ENCODE results near the gene RICTOR.

RICTOR gene, protein sequence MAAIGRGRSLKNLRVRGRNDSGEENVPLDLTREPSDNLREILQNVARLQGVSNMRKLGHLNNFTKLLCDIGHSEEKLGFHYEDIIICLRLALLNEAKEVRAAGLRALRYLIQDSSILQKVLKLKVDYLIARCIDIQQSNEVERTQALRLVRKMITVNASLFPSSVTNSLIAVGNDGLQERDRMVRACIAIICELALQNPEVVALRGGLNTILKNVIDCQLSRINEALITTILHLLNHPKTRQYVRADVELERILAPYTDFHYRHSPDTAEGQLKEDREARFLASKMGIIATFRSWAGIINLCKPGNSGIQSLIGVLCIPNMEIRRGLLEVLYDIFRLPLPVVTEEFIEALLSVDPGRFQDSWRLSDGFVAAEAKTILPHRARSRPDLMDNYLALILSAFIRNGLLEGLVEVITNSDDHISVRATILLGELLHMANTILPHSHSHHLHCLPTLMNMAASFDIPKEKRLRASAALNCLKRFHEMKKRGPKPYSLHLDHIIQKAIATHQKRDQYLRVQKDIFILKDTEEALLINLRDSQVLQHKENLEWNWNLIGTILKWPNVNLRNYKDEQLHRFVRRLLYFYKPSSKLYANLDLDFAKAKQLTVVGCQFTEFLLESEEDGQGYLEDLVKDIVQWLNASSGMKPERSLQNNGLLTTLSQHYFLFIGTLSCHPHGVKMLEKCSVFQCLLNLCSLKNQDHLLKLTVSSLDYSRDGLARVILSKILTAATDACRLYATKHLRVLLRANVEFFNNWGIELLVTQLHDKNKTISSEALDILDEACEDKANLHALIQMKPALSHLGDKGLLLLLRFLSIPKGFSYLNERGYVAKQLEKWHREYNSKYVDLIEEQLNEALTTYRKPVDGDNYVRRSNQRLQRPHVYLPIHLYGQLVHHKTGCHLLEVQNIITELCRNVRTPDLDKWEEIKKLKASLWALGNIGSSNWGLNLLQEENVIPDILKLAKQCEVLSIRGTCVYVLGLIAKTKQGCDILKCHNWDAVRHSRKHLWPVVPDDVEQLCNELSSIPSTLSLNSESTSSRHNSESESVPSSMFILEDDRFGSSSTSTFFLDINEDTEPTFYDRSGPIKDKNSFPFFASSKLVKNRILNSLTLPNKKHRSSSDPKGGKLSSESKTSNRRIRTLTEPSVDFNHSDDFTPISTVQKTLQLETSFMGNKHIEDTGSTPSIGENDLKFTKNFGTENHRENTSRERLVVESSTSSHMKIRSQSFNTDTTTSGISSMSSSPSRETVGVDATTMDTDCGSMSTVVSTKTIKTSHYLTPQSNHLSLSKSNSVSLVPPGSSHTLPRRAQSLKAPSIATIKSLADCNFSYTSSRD (N-terminal part only)

DNA sequence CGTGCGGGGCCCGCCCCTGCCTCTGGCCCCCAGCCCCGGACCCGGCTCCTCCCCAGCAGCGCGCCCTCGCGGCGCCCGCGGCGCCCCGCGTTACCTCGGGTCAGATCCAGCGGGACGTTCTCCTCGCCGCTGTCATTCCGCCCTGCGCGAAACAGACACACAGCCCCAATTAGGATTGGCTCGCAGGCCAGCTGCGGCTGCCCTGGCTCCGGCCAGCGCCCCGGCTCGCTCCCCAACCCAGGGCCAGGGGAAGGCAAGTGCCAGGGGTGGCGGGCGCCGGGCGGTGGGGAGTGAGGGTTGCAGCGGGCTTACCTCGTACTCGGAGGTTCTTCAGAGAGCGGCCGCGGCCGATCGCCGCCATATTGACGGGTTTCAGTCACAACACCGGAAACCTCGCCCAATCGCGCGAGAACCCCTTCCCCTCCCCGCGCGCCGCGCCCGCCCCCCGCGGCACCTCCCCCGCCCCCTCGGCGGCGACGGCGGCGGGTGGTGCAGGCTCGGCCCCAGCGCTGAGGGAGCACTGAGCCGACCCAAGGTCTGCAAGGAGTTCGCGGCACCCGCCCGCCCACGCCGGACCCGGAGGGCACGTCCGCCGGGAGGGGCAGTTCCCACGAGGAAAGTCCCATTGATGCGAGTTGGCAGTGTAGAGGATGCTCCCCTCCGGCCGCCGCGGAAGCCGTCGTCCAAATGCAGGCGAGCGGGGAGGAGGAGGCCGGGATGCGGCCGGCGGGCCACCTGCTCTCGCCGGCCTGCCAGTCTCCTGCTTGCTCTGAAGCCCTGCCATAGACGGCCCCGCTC, at the start of gene RICTOR:
Gene RICTOR, minus strand, starts transcription at position 383 of the 798 bp plus-strand sequence. Its CDS starts 22 bp downstream, at position 361.
- TF ChIP-seq, protein P1, sequence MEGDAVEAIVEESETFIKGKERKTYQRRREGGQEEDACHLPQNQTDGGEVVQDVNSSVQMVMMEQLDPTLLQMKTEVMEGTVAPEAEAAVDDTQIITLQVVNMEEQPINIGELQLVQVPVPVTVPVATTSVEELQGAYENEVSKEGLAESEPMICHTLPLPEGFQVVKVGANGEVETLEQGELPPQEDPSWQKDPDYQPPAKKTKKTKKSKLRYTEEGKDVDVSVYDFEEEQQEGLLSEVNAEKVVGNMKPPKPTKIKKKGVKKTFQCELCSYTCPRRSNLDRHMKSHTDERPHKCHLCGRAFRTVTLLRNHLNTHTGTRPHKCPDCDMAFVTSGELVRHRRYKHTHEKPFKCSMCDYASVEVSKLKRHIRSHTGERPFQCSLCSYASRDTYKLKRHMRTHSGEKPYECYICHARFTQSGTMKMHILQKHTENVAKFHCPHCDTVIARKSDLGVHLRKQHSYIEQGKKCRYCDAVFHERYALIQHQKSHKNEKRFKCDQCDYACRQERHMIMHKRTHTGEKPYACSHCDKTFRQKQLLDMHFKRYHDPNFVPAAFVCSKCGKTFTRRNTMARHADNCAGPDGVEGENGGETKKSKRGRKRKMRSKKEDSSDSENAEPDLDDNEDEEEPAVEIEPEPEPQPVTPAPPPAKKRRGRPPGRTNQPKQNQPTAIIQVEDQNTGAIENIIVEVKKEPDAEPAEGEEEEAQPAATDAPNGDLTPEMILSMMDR (IDR thresholded peaks at IDR 0.05; ENCODE audit: low read depth, low read length), result no peak
- H3K4me3 ChIP-seq (ENCODE audit: low read depth, low read length), result peak within 1 kb of the TSS; percentile 86

DNA sequence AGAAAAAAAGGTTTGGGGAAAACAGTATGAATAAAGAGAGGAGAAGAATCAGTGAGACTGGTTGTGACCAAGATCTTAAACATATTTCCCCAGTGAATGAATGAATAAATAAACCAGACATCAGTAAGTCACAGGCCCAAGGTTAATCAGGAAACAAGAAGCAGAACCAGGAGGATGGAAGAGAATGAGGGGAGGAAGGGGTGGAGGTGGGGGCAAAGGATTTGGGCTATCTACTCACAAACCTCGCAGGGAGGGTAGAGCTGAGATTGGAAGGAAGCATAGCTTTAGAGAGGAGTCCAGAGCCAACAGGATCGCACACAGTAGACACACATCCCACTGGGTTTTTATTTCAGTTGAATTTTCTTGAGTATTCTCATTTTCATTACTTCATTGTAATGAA, 47.7 kb upstream of the RICTOR start:
- TF ChIP-seq, protein P1 (IDR thresholded peaks at IDR 0.05; ENCODE audit: low read depth, low read length), result no peak
- H3K4me3 ChIP-seq (ENCODE audit: low read depth, low read length), result no peak overlapping the region

DNA sequence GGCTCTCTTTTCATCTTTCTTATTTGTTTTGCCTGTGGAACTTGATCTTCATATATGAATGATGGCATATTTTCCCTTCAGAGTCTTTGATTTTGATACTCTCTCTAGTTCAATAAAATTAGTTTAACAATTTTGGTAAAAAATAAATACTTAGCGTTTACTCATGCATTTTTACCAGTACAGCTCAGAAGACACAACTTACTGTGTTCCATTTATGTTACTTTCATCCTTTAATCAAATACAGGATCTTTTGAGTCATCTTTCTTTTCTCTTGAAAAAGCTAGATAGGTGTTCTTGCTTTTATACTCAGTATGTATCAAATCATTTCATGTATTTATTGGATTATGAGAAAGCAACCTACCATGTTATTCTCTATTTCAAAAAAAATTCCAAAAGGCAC, 47.1 kb upstream of the RICTOR start:
- H3K4me3 ChIP-seq (ENCODE audit: low read depth, low read length), result no peak overlapping the region
- TF ChIP-seq, protein P1 (IDR thresholded peaks at IDR 0.05; ENCODE audit: low read depth, low read length), result no peak

DNA sequence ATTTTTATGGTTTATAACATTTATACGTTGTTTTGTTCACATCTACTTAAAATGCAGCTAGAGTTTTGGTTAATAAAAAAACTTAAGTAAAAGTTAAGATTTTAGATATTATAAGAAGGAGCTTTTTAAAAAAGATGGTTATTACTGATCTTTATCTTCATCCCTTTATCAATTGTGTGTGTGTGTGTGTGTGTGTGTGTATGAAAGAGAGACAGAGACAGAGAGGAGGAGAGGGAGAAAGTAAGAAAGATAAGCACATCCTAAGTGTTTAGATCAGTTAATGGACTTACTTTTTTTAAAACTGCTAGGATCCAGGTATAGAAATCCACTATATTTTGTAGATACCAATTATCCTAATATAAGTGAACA, 45.8 kb upstream of the RICTOR start:
- TF ChIP-seq, protein P1 (IDR thresholded peaks at IDR 0.05; ENCODE audit: low read depth, low read length), result no peak
- H3K4me3 ChIP-seq (ENCODE audit: low read depth, low read length), result no peak overlapping the region

DNA sequence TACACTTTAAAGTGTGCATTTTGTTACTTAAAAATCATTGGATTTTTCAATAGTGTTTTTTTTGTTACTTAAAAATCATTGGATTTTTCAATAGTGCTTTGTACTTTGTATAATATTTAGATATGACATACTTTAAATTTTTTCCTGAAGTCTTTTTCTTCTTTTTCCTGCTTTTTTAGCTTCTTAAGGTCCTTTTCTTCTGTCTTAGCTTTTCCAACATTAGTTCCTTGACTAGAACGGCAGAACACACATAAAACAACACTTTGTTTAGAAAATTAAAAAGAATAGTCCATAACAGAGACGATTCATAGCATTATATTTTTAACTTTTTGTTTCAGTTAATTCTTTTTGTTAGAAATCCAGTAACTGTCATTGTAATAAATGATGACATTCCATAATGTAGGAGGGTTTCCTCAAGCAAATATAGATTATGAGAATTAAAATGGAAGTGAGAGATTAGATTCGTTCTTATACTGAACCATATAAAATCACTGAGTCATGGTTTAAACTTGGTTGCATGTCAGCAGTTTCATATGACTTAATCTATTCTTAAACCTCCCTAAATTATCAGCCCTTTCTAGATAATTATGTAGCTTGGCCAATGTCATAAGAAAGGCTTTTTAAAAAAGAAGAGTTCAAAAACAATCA, 45.3 kb upstream of the RICTOR start:
- H3K4me3 ChIP-seq (ENCODE audit: low read depth, low read length), result no peak overlapping the region
- TF ChIP-seq, protein P1 (IDR thresholded peaks at IDR 0.05; ENCODE audit: low read depth, low read length), result no peak

DNA sequence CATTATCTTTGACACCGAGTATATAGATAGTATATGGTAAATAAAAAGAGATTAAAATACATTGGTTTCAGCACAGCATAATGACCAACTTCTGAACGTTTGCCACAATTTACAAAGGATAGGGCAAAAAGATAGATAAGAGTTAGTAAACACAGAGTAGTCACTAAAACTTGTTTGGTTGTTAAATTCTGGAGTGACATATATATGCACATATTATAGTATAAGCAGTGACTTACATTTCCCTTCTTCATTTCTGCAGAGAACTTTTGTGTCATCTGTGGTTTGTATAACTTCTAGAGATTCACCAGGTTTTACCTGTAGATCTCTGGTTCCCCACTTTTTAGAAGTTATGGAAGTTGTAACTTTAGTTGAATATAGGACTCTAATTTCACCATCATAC, 44.4 kb upstream of the RICTOR start:
- no peak overlapping the region for H3K4me3 ChIP-seq (ENCODE audit: low read depth, low read length)
- TF ChIP-seq, protein P1 (IDR thresholded peaks at IDR 0.05; ENCODE audit: low read depth, low read length), result no peak
